RPMI8226 (cell line): ENCODE data around the gene GPR31.
"Not testable (repeated sequence)": the region's sequence is repeated elsewhere in the genome, so short reads cannot be mapped to it uniquely, and the experiment has no call there.

Source experiments
- DNase-seq: peaks from one replicate; pipeline ENCODE4 v3.0.0-alpha.2; 2015

Gene GPR31

GRCh38 chr6:167157863-167158262 is at the start of gene GPR31:
Gene GPR31, minus strand, starts transcription at chr6:167157980. Its CDS starts 149 bp downstream, at chr6:167157831.
- DNase-seq: no peak

- no peak for DNase-seq
Measured at GRCh38 chr6:167207527-167207926, 49.7 kb upstream of the GPR31 start.

- not testable (repeated sequence) for DNase-seq
Measured at GRCh38 chr6:167205316-167205715, 47.5 kb upstream of the GPR31 start.

GRCh38 chr6:167204059-167204348 is 46.2 kb upstream of the GPR31 start:
- not testable (repeated sequence) for DNase-seq

- DNase-seq: not testable (repeated sequence)
Measured at GRCh38 chr6:167203261-167204058, 45.7 kb upstream of the GPR31 start.

- not testable (repeated sequence) for DNase-seq
Measured at GRCh38 chr6:167202613-167203012, 44.8 kb upstream of the GPR31 start.

GRCh38 chr6:167200806-167201205 is 43.0 kb upstream of the GPR31 start:
- no peak for DNase-seq

GRCh38 chr6:167195941-167196610 is 38.3 kb upstream of the GPR31 start:
- DNase-seq: not testable (repeated sequence)

GRCh38 chr6:167193515-167194125 is 35.8 kb upstream of the GPR31 start:
- not testable (repeated sequence) for DNase-seq

- DNase-seq: not testable (repeated sequence)
Measured at GRCh38 chr6:167191043-167191583, 33.3 kb upstream of the GPR31 start.

GRCh38 chr6:167187275-167187674 is 29.5 kb upstream of the GPR31 start:
- not testable (repeated sequence) for DNase-seq

GRCh38 chr6:167185101-167185500 is 27.3 kb upstream of the GPR31 start:
- DNase-seq: not testable (repeated sequence)

- not testable (repeated sequence) for DNase-seq
Measured at GRCh38 chr6:167182913-167183314, 25.1 kb upstream of the GPR31 start.

GRCh38 chr6:167181351-167181750 is 23.6 kb upstream of the GPR31 start:
- not testable (repeated sequence) for DNase-seq

- DNase-seq: not testable (repeated sequence)
Measured at GRCh38 chr6:167180086-167180485, 22.3 kb upstream of the GPR31 start.

- not testable (repeated sequence) for DNase-seq
Measured at GRCh38 chr6:167178896-167179655, 21.3 kb upstream of the GPR31 start.

GRCh38 chr6:167177271-167177670 is 19.5 kb upstream of the GPR31 start:
- DNase-seq: not testable (repeated sequence)

GRCh38 chr6:167172011-167172410 is 14.2 kb upstream of the GPR31 start:
- DNase-seq: not testable (repeated sequence)

GRCh38 chr6:167171300-167171699 is 13.5 kb upstream of the GPR31 start:
- not testable (repeated sequence) for DNase-seq

- not testable (repeated sequence) for DNase-seq
Measured at GRCh38 chr6:167169867-167170266, 12.1 kb upstream of the GPR31 start.

GRCh38 chr6:167168296-167168695 is 10.5 kb upstream of the GPR31 start:
- DNase-seq: not testable (repeated sequence)

- not testable (repeated sequence) for DNase-seq
Measured at GRCh38 chr6:167167699-167168098, 9.9 kb upstream of the GPR31 start.
